IPS-18a (cell line): ENCODE results near the gene GLCE.
"Not testable (repeated sequence)": the region's sequence is repeated elsewhere in the genome, so short reads cannot be mapped to it uniquely, and the experiment has no call there.

Experiments used
- H3K27ac ChIP-seq: one replicate; pipeline ENCODE4 v1.5.1; 2013; ENCODE audit warnings: low read length
- H3K27me3 ChIP-seq: one replicate; pipeline ENCODE4 v1.6.1; 2013; ENCODE audit warnings: mild to moderate bottlenecking, low read length; ENCODE audit not compliant: control insufficient read depth, insufficient read depth
- H3K36me3 ChIP-seq: one replicate; pipeline ENCODE4 v1.6.1; 2013; ENCODE audit warnings: low read depth, low read length; ENCODE audit not compliant: control insufficient read depth
- H3K4me1 ChIP-seq: one replicate; pipeline ENCODE4 v1.6.1; 2013; ENCODE audit warnings: low read depth, low read length; ENCODE audit not compliant: control insufficient read depth
- H3K4me3 ChIP-seq: one replicate; pipeline ENCODE4 v1.5.1; 2013; ENCODE audit warnings: low read length
- H3K9ac ChIP-seq: one replicate; pipeline ENCODE4 v1.6.1; 2013; ENCODE audit warnings: mild to moderate bottlenecking, low read length, moderate library complexity
- H3K9me3 ChIP-seq: one replicate; pipeline ENCODE4 v1.6.1; 2013; ENCODE audit warnings: low read depth, low read length; ENCODE audit not compliant: control insufficient read depth

The GLCE gene

GRCh38 chr15:69163141-69163669, 2.8 kb downstream of the GLCE start:
- Histone ChIP-seq H3K9ac (no peak overlapping the region), H3K27ac (no peak overlapping the region), H3K9me3 (no peaks in the 10 kb centered on the region), H3K27me3 (peaks cover 12% of the 10 kb centered on the region), H3K4me3 (no peak overlapping the region), H3K4me1 (peaks cover 24% of the 10 kb centered on the region), H3K36me3 (no peaks in the 10 kb centered on the region)

- H3K4me1 ChIP-seq = peaks cover 14% of the 10 kb centered on the region
- no peak overlapping the region for H3K4me3 ChIP-seq
- no peak overlapping the region for H3K27ac ChIP-seq
- H3K9me3 ChIP-seq = no peaks in the 10 kb centered on the region
- peaks cover 12% of the 10 kb centered on the region for H3K27me3 ChIP-seq
- H3K9ac ChIP-seq = no peak overlapping the region
- no peaks in the 10 kb centered on the region for H3K36me3 ChIP-seq
Measured at GRCh38 chr15:69164807-69165636, 4.6 kb downstream of the GLCE start.

DNA sequence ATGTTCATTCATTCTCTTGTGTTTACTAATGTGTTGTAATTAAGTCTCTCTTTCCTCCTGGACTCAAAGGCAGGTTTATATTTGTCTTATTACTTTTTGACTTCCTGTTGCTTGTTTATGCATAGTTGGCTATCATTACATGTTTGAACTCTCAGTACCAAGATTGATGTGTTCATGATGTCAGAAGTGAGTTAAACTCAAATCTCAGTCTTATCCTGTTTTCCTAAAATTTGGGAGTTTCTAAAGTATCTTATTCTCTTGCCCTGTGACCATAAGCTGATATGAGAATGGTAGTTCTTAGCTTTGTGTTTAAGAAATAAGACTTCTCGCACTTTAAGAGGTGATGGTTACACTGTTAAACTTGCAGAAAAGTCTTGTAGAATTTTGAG, 5.2 kb downstream of the GLCE start:
- H3K9ac ChIP-seq = no peak overlapping the region
- H3K4me3 ChIP-seq = no peak overlapping the region
- H3K9me3 ChIP-seq = no peaks in the 10 kb centered on the region
- peaks cover 12% of the 10 kb centered on the region for H3K27me3 ChIP-seq
- no peak overlapping the region for H3K27ac ChIP-seq
- H3K36me3 ChIP-seq = no peaks in the 10 kb centered on the region
- H3K4me1 ChIP-seq = peaks cover 14% of the 10 kb centered on the region

DNA sequence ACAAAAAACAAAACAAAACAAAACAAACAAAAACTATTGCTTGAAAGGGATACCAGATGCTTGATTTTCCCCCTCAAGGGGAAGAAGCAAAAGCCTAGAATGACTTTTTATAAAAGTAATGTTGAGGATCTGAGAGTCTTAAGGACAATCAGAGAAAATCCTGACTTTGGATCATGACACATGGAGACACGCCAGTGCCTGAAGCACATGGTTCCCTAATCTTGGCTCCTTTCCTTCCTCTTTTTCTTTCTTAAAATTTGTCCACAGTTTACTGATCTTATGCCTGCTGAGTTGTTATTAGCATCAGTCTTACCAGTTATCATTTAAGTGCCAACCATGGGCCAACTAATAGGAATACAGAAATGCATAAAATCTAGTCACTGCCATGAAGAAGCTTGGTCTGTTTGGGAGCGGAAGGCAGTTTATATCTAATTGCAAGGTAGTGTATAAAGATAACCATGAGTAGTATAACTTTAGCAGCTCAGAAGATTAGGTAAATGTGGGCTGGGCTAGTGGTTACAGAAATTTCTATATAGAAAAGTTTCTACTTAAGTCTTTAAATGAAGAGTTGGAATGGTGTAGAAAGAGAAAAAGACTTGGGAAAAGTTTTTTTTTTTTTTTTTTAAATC, 6.9 kb downstream of the GLCE start:
- Histone ChIP-seq H3K4me3 (no peak overlapping the region), H3K4me1 (peaks cover 7% of the 10 kb centered on the region), H3K27me3 (peaks cover 2% of the 10 kb centered on the region), H3K27ac (no peak overlapping the region), H3K9me3 (no peaks in the 10 kb centered on the region), H3K36me3 (no peaks in the 10 kb centered on the region), H3K9ac (no peak overlapping the region)

GRCh38 chr15:69168361-69168760, 7.9 kb downstream of the GLCE start:
- H3K4me1 ChIP-seq, H3K36me3 ChIP-seq, H3K9ac ChIP-seq, H3K27me3 ChIP-seq, H3K27ac ChIP-seq, H3K9me3 ChIP-seq, H3K4me3 ChIP-seq: not testable (repeated sequence)

DNA sequence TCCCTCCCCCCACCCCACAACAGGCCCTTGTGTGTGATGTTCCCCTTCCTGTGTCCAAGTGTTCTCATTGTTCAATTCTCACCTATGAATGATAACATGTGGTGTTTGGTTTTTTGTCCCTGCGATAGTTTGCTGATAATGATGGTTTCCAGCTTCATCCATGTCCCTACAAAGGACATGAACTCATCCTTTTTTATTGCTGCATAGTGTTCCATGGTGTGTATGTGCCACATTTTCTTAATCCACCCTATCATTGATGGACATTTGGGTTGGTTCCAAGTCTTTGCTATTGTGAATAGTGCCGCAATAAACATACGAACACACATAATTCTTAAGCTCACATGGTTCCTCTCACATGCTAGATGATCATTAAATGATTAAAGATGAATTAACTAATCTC, 9.1 kb downstream of the GLCE start:
- not testable (repeated sequence) for H3K36me3 ChIP-seq, H3K4me1 ChIP-seq, H3K9ac ChIP-seq, H3K27ac ChIP-seq, H3K27me3 ChIP-seq, H3K9me3 ChIP-seq, H3K4me3 ChIP-seq

GRCh38 chr15:69170597-69170996, 10.2 kb downstream of the GLCE start:
- Histone ChIP-seq H3K27me3 (no peaks in the 10 kb centered on the region), H3K9me3 (no peaks in the 10 kb centered on the region), H3K36me3 (no peaks in the 10 kb centered on the region), H3K27ac (no peak overlapping the region), H3K4me1 (no peaks in the 10 kb centered on the region), H3K4me3 (no peak overlapping the region), H3K9ac (no peak overlapping the region)

- Histone ChIP-seq H3K4me3 (no peak overlapping the region), H3K9ac (no peak overlapping the region), H3K27me3 (no peaks in the 10 kb centered on the region), H3K27ac (no peak overlapping the region), H3K4me1 (no peaks in the 10 kb centered on the region), H3K36me3 (no peaks in the 10 kb centered on the region), H3K9me3 (no peaks in the 10 kb centered on the region)
Measured at GRCh38 chr15:69172847-69173246, 12.4 kb downstream of the GLCE start.

DNA sequence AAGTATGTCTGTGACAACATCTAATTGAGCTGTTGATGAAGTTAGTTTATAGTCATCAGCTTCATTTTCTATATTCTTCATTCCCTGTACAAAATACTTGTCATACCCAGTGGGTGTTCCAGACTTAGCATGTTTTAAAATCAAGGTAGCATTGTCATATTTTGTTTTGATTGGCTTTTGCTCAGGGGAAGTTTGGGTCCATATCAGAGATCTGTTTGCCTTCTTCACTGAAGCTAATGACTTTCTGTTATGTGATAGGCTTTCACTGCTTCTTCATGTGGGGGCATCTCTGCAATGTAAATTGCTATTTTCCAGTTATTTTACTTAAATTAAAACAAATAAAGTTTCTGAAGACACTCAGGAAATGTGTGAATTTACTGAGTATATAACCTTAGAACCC, 15.1 kb downstream of the GLCE start:
- no peak overlapping the region for H3K9ac ChIP-seq
- no peaks in the 10 kb centered on the region for H3K9me3 ChIP-seq
- H3K27me3 ChIP-seq = no peaks in the 10 kb centered on the region
- H3K27ac ChIP-seq = no peak overlapping the region
- no peaks in the 10 kb centered on the region for H3K36me3 ChIP-seq
- no peaks in the 10 kb centered on the region for H3K4me1 ChIP-seq
- no peak overlapping the region for H3K4me3 ChIP-seq

GRCh38 chr15:69181424-69181823, 21.0 kb downstream of the GLCE start:
- H3K27me3 ChIP-seq = no peaks in the 10 kb centered on the region
- H3K4me3 ChIP-seq = no peak overlapping the region
- H3K9ac ChIP-seq = no peak overlapping the region
- no peak overlapping the region for H3K27ac ChIP-seq
- no peaks in the 10 kb centered on the region for H3K9me3 ChIP-seq
- H3K4me1 ChIP-seq = no peaks in the 10 kb centered on the region
- H3K36me3 ChIP-seq = no peaks in the 10 kb centered on the region

- Histone ChIP-seq H3K9me3 (no peaks in the 10 kb centered on the region), H3K27me3 (no peaks in the 10 kb centered on the region), H3K36me3 (no peaks in the 10 kb centered on the region), H3K4me1 (no peaks in the 10 kb centered on the region), H3K9ac (no peak overlapping the region), H3K4me3 (no peak overlapping the region), H3K27ac (no peak overlapping the region)
Measured at GRCh38 chr15:69185216-69185615, 24.8 kb downstream of the GLCE start.

- H3K27me3 ChIP-seq = no peaks in the 10 kb centered on the region
- no peaks in the 10 kb centered on the region for H3K9me3 ChIP-seq
- H3K4me3 ChIP-seq = no peak overlapping the region
- no peak overlapping the region for H3K9ac ChIP-seq
- no peaks in the 10 kb centered on the region for H3K36me3 ChIP-seq
- no peaks in the 10 kb centered on the region for H3K4me1 ChIP-seq
- H3K27ac ChIP-seq = no peak overlapping the region
Measured at GRCh38 chr15:69185706-69186105, 25.3 kb downstream of the GLCE start.
